ENCODE measurements around the gene PI4KA. TPM values are rescaled to one million over a fixed set of nuclear protein-coding genes. Genes with fewer than 3 reads are reported as not detected.

The PI4KA gene
- polyA plus RNA-seq, 1 of the 3 experiments (the other 2 are of a cell fraction) = 30.0 TPM

DNA sequence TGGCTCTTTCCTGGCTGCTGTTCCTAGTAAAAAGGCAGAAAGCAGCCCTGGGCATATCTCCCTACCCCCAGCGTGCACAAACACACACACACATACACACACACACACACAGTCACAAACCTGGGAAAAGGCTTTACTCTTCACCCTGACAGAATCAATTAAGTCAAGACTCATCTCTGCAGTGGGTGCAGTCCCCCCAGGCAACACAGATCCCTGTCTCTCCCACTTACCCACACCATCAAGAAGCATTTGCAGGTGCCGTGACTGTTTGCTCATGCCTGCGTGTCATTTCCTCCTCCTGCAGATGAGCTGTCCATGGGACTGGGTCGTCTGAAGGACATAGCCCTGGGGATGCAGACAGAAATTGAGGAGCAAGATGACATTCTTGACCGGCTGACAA is 28.8 kb upstream of the PI4KA start:
- H3K79me2 ChIP-seq (ENCODE audit: insufficient read depth) = no peaks in the 10 kb centered on the region
- H3K27me3 ChIP-seq (ENCODE audit: insufficient read depth) = no peaks in the 10 kb centered on the region
- no peaks in the 10 kb centered on the region for H3K9me2 ChIP-seq
- no peaks in the 10 kb centered on the region for H3K9me3 ChIP-seq
- DNase-seq = peak; percentile 77
- CTCF ChIA-PET = no interaction called here
- H3K9ac ChIP-seq = no peak overlapping the region
- H3F3A ChIP-seq (replicated peaks; ENCODE audit: insufficient read depth) = peaks cover 14% of the 10 kb centered on the region
- no peaks in the 10 kb centered on the region for H4K20me1 ChIP-seq (ENCODE audit: insufficient read depth)
- H3K4me3 ChIP-seq (ENCODE audit: low read depth in 2 of 2, low read length in 1 of 2) = no peak overlapping the region
- peaks cover 0 to 33% of the 10 kb centered on the region in 2 experiments; a peak in 1 of 4 replicates for H3K4me1 ChIP-seq (ENCODE audit: control insufficient read depth in 1 of 2, insufficient read depth in 2 of 2, low read depth in 1 of 2, low read length in 1 of 2)
- H3K4me2 ChIP-seq = no peak overlapping the region
- H3K36me3 ChIP-seq (replicated peaks in 1 of 2; ENCODE audit: control insufficient read depth in 1 of 2, insufficient read depth in 2 of 2, low read length in 1 of 2) = peaks cover 12 to 21% of the 10 kb centered on the region in 2 experiments
- H3K27ac ChIP-seq (ENCODE audit: low read depth in 2 of 2, low read length in 1 of 2) = peak overlapping the region in 1 of 2 experiments; percentile 51; a peak in 2 of 4 replicates
- POLR2A ChIA-PET = interaction anchor here (1.0 kb wide), 1 partner anchor 95 kb away, joined by 4 read pairs; the partner anchor contains the start of gene LZTR1
- 45% methylated on average over 5 of the region's 5 CpGs for WGBS (ENCODE audit: low lambda C conversion rate)
- no peak for TF ChIP-seq GABPA (IDR thresholded peaks at IDR 0.05; ENCODE audit: low read depth)
- TF ChIP-seq EP300 (IDR thresholded peaks at IDR 0.05; ENCODE audit: borderline replicate concordance in 1 of 2, low read depth in 1 of 2, low read length in 1 of 2) = peak in 1 of 2 experiments; percentile 91; a peak in 2 of 4 replicates
- peak; percentile 82 for TF ChIP-seq MXI1 (IDR thresholded peaks at IDR 0.05; ENCODE audit: low read depth, low read length)
- no peak for TF ChIP-seq TAF1 (IDR thresholded peaks at IDR 0.05; ENCODE audit: borderline replicate concordance, low read depth, low read length)
- peak; percentile 16; the same call in 1 of the 2 replicates for TF ChIP-seq RAD21 (IDR thresholded peaks at IDR 0.05; ENCODE audit: low read length)
- peak; percentile 77 for TF ChIP-seq GATA2 (CRISPR knock-in tag; IDR thresholded peaks at IDR 0.05)
- TF ChIP-seq SIN3A (IDR thresholded peaks at IDR 0.05; ENCODE audit: borderline replicate concordance, low read depth, low read length) = no peak
- TF ChIP-seq, protein P1, sequence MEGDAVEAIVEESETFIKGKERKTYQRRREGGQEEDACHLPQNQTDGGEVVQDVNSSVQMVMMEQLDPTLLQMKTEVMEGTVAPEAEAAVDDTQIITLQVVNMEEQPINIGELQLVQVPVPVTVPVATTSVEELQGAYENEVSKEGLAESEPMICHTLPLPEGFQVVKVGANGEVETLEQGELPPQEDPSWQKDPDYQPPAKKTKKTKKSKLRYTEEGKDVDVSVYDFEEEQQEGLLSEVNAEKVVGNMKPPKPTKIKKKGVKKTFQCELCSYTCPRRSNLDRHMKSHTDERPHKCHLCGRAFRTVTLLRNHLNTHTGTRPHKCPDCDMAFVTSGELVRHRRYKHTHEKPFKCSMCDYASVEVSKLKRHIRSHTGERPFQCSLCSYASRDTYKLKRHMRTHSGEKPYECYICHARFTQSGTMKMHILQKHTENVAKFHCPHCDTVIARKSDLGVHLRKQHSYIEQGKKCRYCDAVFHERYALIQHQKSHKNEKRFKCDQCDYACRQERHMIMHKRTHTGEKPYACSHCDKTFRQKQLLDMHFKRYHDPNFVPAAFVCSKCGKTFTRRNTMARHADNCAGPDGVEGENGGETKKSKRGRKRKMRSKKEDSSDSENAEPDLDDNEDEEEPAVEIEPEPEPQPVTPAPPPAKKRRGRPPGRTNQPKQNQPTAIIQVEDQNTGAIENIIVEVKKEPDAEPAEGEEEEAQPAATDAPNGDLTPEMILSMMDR (IDR thresholded peaks at IDR 0.05) = no peak
- TF ChIP-seq CHD2 (IDR thresholded peaks at IDR 0.05; ENCODE audit: low read length, partially characterized antibody) = peak; percentile 74
- no peak for TF ChIP-seq EZH2phosphoT487 (IDR thresholded peaks at IDR 0.05; ENCODE audit: borderline replicate concordance, low read depth)
- TF ChIP-seq FOXJ3 (CRISPR knock-in tag; IDR thresholded peaks at IDR 0.05) = peak; percentile 90
- no peak for TF ChIP-seq SMC3 (IDR thresholded peaks at IDR 0.05; ENCODE audit: low read depth, low read length)
- TF ChIP-seq, protein P2, sequence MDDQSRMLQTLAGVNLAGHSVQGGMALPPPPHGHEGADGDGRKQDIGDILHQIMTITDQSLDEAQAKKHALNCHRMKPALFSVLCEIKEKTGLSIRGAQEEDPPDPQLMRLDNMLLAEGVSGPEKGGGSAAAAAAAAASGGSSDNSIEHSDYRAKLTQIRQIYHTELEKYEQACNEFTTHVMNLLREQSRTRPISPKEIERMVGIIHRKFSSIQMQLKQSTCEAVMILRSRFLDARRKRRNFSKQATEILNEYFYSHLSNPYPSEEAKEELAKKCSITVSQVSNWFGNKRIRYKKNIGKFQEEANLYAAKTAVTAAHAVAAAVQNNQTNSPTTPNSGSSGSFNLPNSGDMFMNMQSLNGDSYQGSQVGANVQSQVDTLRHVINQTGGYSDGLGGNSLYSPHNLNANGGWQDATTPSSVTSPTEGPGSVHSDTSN (IDR thresholded peaks at IDR 0.05) = peak; percentile 36; the same call in 1 of the 2 replicates
- TF ChIP-seq RCOR1 (IDR thresholded peaks at IDR 0.05; ENCODE audit: low read length) = peak; percentile 82
- H2AFZ ChIP-seq (ENCODE audit: low read depth) = no peak overlapping the region

All from SK-N-SH (cell line).